Heart right ventricle (tissue), 16 donors: ENCODE data around the gene NRXN3. TPM values are rescaled to one million over a fixed set of nuclear protein-coding genes. Genes with fewer than 3 reads are reported as not detected.

Source experiments
- ATAC-seq, 8 donors: fragments of 200-7000 bp; cut with Tn5 transposase; one replicate each; pipeline ENCODE4 v1.9.1; 2020; ENCODE audit warnings: mild to moderate bottlenecking in 8 of 8, moderate library complexity in 8 of 8, moderate number of reproducible peaks in 1 of 8
- DNase-seq, 2 donors: peaks; one replicate each; pipeline ENCODE4 v3.0.0-alpha.2; 2020
- H3K27ac ChIP-seq, 10 donors: fragments of 200-600 bp; sonication (generic) in 2 of 10; one replicate each; pipeline versions ENCODE4 v1.5.0 to v1.8.0; 2020 to 2022; ENCODE audit warnings: mild to moderate bottlenecking in 3 of 10
- H3K27me3 ChIP-seq, 7 donors: fragments of 200-600 bp; one replicate each; pipeline ENCODE4 v1.8.0; 2021 to 2022; ENCODE audit warnings: mild to moderate bottlenecking in 2 of 7
- H3K36me3 ChIP-seq, 9 donors: fragments of 200-600 bp; sonication (generic) in 1 of 9; one replicate each; pipeline versions ENCODE4 v1.5.0 to v1.8.0; 2020 to 2022; ENCODE audit warnings: mild to moderate bottlenecking in 2 of 9
- H3K4me1 ChIP-seq, 9 donors: fragments of 200-600 bp; sonication (generic) in 1 of 9; one replicate each; pipeline versions ENCODE4 v1.5.0 to v1.8.0; 2020 to 2022; ENCODE audit warnings: mild to moderate bottlenecking in 4 of 9
- H3K4me3 ChIP-seq, 10 donors: fragments of 200-600 bp; sonication (generic) in 2 of 10; one replicate each; pipeline versions ENCODE4 v1.5.0 to v1.8.0; 2020 to 2022; ENCODE audit warnings: mild to moderate bottlenecking in 7 of 10, moderate library complexity in 2 of 10
- H3K9me3 ChIP-seq, 11 donors: fragments of 200-600 bp in 10 of 11; sonication (generic) in 2 of 11; one replicate each; pipeline versions ENCODE4 v1.5.0 to v1.8.0; 2013 to 2022; ENCODE audit warnings: mild to moderate bottlenecking in 2 of 11, control low read depth in 1 of 11, moderate library complexity in 1 of 11
- CTCF ChIP-seq, 9 donors: fragments of 200-600 bp; sonication (generic) in 2 of 9; IDR thresholded peaks; one replicate each; pipeline versions ENCODE4 v1.5.0 to v1.8.0; 2021 to 2022; ENCODE audit warnings: antibody characterized with exemption in 9 of 9, mild to moderate bottlenecking in 5 of 9, moderate library complexity in 1 of 9
- WGBS, 2 donors: extraction: QIAGEN DNeasy Blood & Tissue Kit; methylation state at CpG; one replicate each; pipeline ENCODE4 v1.1.7; 2013; ENCODE audit warnings: inconsistent platforms in 1 of 2; 5-methylcytosine and 5-hydroxymethylcytosine counted together
- intact Hi-C, 10 donors: fragments of 100-400 bp; cut with DNase I; formaldehyde crosslinking; loops; one replicate each; pipeline versions ENCODE4 v1.11.1 to v1.14.2; 2022
- polyA plus RNA-seq, 2 donors: library from polyadenylated mRNA; stranded (reverse); fragments of 200-250 nt; gene quantifications; one replicate each; pipeline ENCODE4 v1.2.3, GENCODE V29; 2013
- total RNA-seq, 10 donors: library from RNA; stranded (reverse); fragmentation: NEBNext Ultra II Directional in 3 of 10; extraction: Animal tissue kit (Norgen Biotek cat#: 25700) in 3 of 10; gene quantifications; one replicate each; pipeline versions ENCODE4 v1.2.1 to v1.2.4, GENCODE V29; 2021 to 2023
- donor health status: Arrhythmogenic right ventricular cardiomyopathy.
- donor health status: ischemic (EF 13 %, LVEDD 7.1; RV severe dilation, severe dysfunction).
- donor health status: healthy with polysubstance abuse.
- donor health status: DM: no; HTN: yes; CAD: no.
- donor health status: DM: no; HTN: no; CAD: no.
- donor health status: ischemic (EF 25% LVEDD 6.9; RV normal size, moderate dysfunction).
- donor health status: ischemic (EF 25% LVEDD 5.7; RV mildly dilated, moderate dysfunction).
- donor health status: healthy.
- donor health status: DM: yes; HTN: yes; CAD: no.
- donor health status: Ischemic cardiomyopathy.
- donor health status: ischemic (EF 35%, LVEDD 5.7; RV mildly dilated, moderate dysfunction).
- donor health status: nonischemic (EF 11% LVEDD 7.7; RV severe dilation, severe dysfunction).
- donor health status: DM: yes; HTN: yes; CAD: no.
- donor health status: PGD.
- donor health status: ischemic (EF 29% LVEDD 5.4; RV normal size, mild dysfunction).
- donor health status: nonischemic (EF 23%, LVEDD 6.1; RV moderate dilation, normal function).

NRXN3 gene
- total and polyA plus RNA-seq, 12 donors: 0.23 to 1.8 (median 0.87) TPM

GRCh38 chr14:79150226-79150625 lies 980.1 kb downstream of the NRXN3 start:
- Histone ChIP-seq H3K36me3 (no peaks in the 10 kb centered on the region), H3K27me3 (no peaks in the 10 kb centered on the region), H3K4me1 (no peaks in the 10 kb centered on the region), H3K27ac (no peak overlapping the region), H3K4me3 (no peak overlapping the region), H3K9me3 (no peaks in the 10 kb centered on the region)
- TF ChIP-seq CTCF (IDR thresholded peaks at IDR 0.05): no peak
- WGBS, 2 donors: 75 to 80% methylated on average over 1 of the region's 1 CpG
- intact Hi-C loops: no loop called here
- ATAC-seq (no peak), DNase-seq (no peak)

GRCh38 chr14:79157369-79157768 lies 987.2 kb downstream of the NRXN3 start:
- DNase-seq (no peak), ATAC-seq (no peak)
- no peak for TF ChIP-seq CTCF (IDR thresholded peaks at IDR 0.05)
- Histone ChIP-seq H3K36me3 (no peaks in the 10 kb centered on the region), H3K4me3 (no peak overlapping the region), H3K27me3 (no peaks in the 10 kb centered on the region), H3K4me1 (no peaks in the 10 kb centered on the region), H3K9me3 (peaks cover 0 to under 1% (median 0%) of the 10 kb centered on the region in 11 donors), H3K27ac (no peak overlapping the region)
- intact Hi-C loops: no loop called here

- Histone ChIP-seq H3K27me3 (no peaks in the 10 kb centered on the region), H3K4me3 (no peak overlapping the region), H3K27ac (no peak overlapping the region), H3K36me3 (no peaks in the 10 kb centered on the region), H3K9me3 (peaks cover 0 to 6% (median 0%) of the 10 kb centered on the region in 11 donors), H3K4me1 (no peaks in the 10 kb centered on the region)
- no peak for TF ChIP-seq CTCF (IDR thresholded peaks at IDR 0.05)
- no peak for DNase-seq
- WGBS, 2 donors: 20 to 27% methylated on average over 7 of the region's 7 CpGs
- intact Hi-C loops: no loop called here
- no peak for ATAC-seq
Measured at GRCh38 chr14:79161571-79161970, 991.4 kb downstream of the NRXN3 start.

DNA sequence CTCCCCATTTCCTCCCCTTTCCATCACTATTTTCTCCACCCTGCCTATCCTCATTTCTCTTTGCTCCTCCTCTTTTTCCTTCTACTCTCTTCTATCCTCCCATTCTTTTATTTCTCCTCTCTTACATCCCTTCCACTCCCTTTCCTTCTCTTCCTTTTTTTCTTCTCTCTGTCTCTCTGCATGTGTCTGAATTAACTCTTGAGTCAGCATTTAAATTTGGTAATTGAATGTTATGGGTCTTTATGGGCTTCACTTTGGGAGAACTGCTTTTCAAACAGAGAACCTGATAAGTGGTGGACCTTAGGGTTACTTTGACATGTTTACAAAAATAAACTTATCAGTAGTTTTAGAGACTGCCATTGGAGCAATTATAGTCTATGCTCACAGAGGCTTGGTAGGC lies 992.7 kb downstream of the NRXN3 start:
- H3K4me1 ChIP-seq: no peaks in the 10 kb centered on the region
- peaks cover 0 to 6% (median 0%) of the 10 kb centered on the region in 11 donors for H3K9me3 ChIP-seq
- DNase-seq (no peak), ATAC-seq (no peak)
- H3K27me3 ChIP-seq: no peaks in the 10 kb centered on the region
- H3K36me3 ChIP-seq: no peaks in the 10 kb centered on the region
- intact Hi-C loops: no loop called here
- no peak for TF ChIP-seq CTCF (IDR thresholded peaks at IDR 0.05)
- no peak overlapping the region for H3K4me3 ChIP-seq
- no peak overlapping the region for H3K27ac ChIP-seq
